Left forelimb (tissue), 1 donor: Measurements from ENCODE around the gene GRK4.

ENCODE experiments used
- DNase-seq: peaks from one replicate; pipeline ENCODE4 v3.0.0-alpha.2; 2018; ENCODE audit warnings: low spot score

GRK4 gene

GRCh38 chr4:3013839-3014350, 50.5 kb downstream of the GRK4 start:
- no peak for DNase-seq

GRCh38 chr4:3016961-3017360, 53.6 kb downstream of the GRK4 start:
- no peak for DNase-seq

- DNase-seq: no peak
These were observed 54.1 kb downstream of the GRK4 start for GRCh38 chr4:3017504-3017903.

- no peak for DNase-seq
These were observed 55.9 kb downstream of the GRK4 start for GRCh38 chr4:3019145-3019846.

- no peak for DNase-seq
These were observed 57.8 kb downstream of the GRK4 start for GRCh38 chr4:3021127-3021526.

GRCh38 chr4:3021627-3022026, 58.3 kb downstream of the GRK4 start:
- DNase-seq: no peak

- DNase-seq: no peak
These were observed 58.7 kb downstream of the GRK4 start for GRCh38 chr4:3022112-3022511.

- no peak for DNase-seq
These were observed 59.3 kb downstream of the GRK4 start for GRCh38 chr4:3022651-3023050.

- DNase-seq: no peak
These were observed 62.5 kb downstream of the GRK4 start for GRCh38 chr4:3025881-3026280.

- DNase-seq: no peak
These were observed 63.2 kb downstream of the GRK4 start for GRCh38 chr4:3026540-3026939.

- DNase-seq: no peak
These were observed 66.1 kb downstream of the GRK4 start for GRCh38 chr4:3029464-3029863.

GRCh38 chr4:3030566-3031356, 67.4 kb downstream of the GRK4 start:
- DNase-seq: no peak

GRCh38 chr4:3031357-3032082, 68.1 kb downstream of the GRK4 start:
- DNase-seq: no peak

- no peak for DNase-seq
These were observed 70.9 kb downstream of the GRK4 start for GRCh38 chr4:3034231-3034630.

- DNase-seq: no peak
These were observed 71.9 kb downstream of the GRK4 start for GRCh38 chr4:3035249-3035648.

GRCh38 chr4:3035674-3036073, 72.3 kb downstream of the GRK4 start:
- DNase-seq: no peak

- no peak for DNase-seq
These were observed 73.0 kb downstream of the GRK4 start for GRCh38 chr4:3036131-3036952.

- no peak for DNase-seq
These were observed 74.6 kb downstream of the GRK4 start for GRCh38 chr4:3037957-3038461.

- DNase-seq: no peak
These were observed 76.5 kb downstream of the GRK4 start for GRCh38 chr4:3039706-3040366.

GRCh38 chr4:3040452-3041191, 77.3 kb downstream of the GRK4 start:
- DNase-seq: no peak
